Loucy (cell line): ENCODE data around the gene GIPC1.

Experiments
- H2AFZ ChIP-seq: fragments of 200-600 bp; sonication (generic); 2 replicates; pipeline ENCODE4 v1.6.0; 2016; ENCODE audit warnings: antibody characterized with exemption, mild to moderate bottlenecking, low read length, moderate library complexity
- H3F3A ChIP-seq: fragments of 200-600 bp; 2 replicates; pipeline ENCODE4 v1.6.0; 2016; ENCODE audit warnings: antibody characterized with exemption, low read depth, mild to moderate bottlenecking
- H3K27me3 ChIP-seq: fragments of 200-600 bp; sonication (generic); 2 replicates; pipeline ENCODE4 v1.6.1; 2014; ENCODE audit warnings: low read length, mild to moderate bottlenecking; ENCODE audit not compliant: insufficient read depth, poor library complexity, severe bottlenecking
- H3K36me3 ChIP-seq: fragments of 200-600 bp; sonication (generic); 2 replicates; pipeline ENCODE4 v1.6.1; 2016; ENCODE audit warnings: low read length; ENCODE audit not compliant: insufficient read depth
- H3K4me1 ChIP-seq: fragments of 200-600 bp; sonication (generic); 2 replicates; pipeline ENCODE4 v1.5.1; 2014; ENCODE audit warnings: low read length, mild to moderate bottlenecking; ENCODE audit not compliant: insufficient read depth, poor library complexity, severe bottlenecking
- H3K4me2 ChIP-seq: fragments of 200-600 bp; sonication (generic); 2 replicates; pipeline ENCODE4 v1.6.0; 2014; ENCODE audit warnings: antibody characterized with exemption, low read length, low read depth, mild to moderate bottlenecking; ENCODE audit not compliant: poor library complexity, severe bottlenecking
- H3K4me3 ChIP-seq: fragments of 200-600 bp; sonication (generic); 2 replicates; pipeline ENCODE4 v1.5.1; 2014; ENCODE audit warnings: low read length, mild to moderate bottlenecking, mixed read lengths; ENCODE audit not compliant: poor library complexity, severe bottlenecking
- H3K79me2 ChIP-seq: fragments of 200-600 bp; sonication (generic); 2 replicates; pipeline ENCODE4 v1.6.1; 2014; ENCODE audit warnings: low read length; ENCODE audit not compliant: insufficient read depth
- H3K9ac ChIP-seq: fragments of 200-600 bp; sonication (generic); 2 replicates; pipeline ENCODE4 v1.6.0; 2014; ENCODE audit warnings: mild to moderate bottlenecking, low read depth, low read length, moderate library complexity; ENCODE audit not compliant: poor library complexity, severe bottlenecking
- H3K9me2 ChIP-seq: fragments of 200-600 bp; sonication (generic); replicated peaks from 2 replicates; pipeline ENCODE4 v1.6.1; 2016; ENCODE audit warnings: low read depth, low read length, mixed read lengths
- H3K9me3 ChIP-seq: fragments of 200-600 bp; sonication (generic); 2 replicates; pipeline ENCODE4 v1.6.1; 2014; ENCODE audit warnings: mild to moderate bottlenecking, antibody characterized with exemption, low read length, low read depth; ENCODE audit not compliant: insufficient read depth
- H4K20me1 ChIP-seq: fragments of 200-600 bp; sonication (generic); 2 replicates; pipeline ENCODE4 v1.6.0; 2014; ENCODE audit warnings: antibody characterized with exemption, low read length, mild to moderate bottlenecking; ENCODE audit not compliant: insufficient read depth, poor library complexity, severe bottlenecking
- EZH2phosphoT487 ChIP-seq: fragments of 200-600 bp; IDR thresholded peaks from 2 replicates; pipeline ENCODE4 v1.6.1; 2018; ENCODE audit warnings: antibody characterized with exemption, mild to moderate bottlenecking, moderate library complexity, borderline replicate concordance
- TF ChIP-seq, protein P1 (sequence below): fragments of 200-600 bp; sonication (generic); conservative IDR thresholded peaks from 2 replicates; pipeline ENCODE4 v1.5.1; 2014; ENCODE audit warnings: mild to moderate bottlenecking, antibody characterized with exemption, low read length

GIPC1 gene

DNA sequence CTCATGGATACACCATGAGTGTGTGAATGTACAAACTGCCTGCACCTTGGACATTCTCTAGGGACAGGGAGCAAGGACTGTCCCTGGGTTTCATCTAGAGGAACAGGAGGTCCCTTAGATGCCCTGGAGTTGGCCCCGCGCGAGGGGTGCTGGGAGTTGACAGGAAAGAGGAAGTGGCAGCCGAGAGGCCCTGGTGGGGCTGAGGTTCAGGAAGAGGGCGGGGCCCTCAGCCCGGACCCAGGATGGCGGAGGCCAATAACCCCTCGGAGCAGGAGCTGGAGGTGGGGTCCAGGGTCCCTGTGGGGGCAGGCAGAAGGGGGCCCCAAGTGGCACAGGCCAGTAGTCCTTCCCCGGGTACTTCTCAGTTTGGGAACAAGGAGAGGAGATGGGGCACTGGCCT is 55.9 kb downstream of the GIPC1 start:
- no peaks in the 10 kb centered on the region for H3K9me2 ChIP-seq

DNA sequence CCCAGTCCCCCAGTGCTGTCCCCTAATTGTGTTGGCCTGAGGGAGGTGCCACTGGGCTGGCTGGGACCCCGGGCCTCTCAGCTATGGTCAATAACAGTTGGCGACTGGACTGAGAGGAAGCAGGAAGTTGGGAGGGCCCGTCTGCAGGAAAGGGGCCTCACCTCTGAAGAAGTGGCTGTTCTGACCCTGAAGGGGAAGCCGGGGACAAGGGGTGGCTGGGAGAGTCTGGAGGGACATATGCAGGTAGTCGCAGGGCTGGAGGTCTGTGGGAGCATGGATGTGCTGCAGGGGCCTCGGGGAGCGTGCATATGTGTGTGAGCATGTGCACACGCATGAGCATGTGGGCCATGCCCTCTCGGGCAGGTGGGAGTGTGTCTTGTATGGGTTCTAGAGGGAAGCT is 56.9 kb downstream of the GIPC1 start:
- peaks cover 75% of the 10 kb centered on the region for H3K79me2 ChIP-seq
- no peak for TF ChIP-seq EZH2phosphoT487
- TF ChIP-seq, protein P1, sequence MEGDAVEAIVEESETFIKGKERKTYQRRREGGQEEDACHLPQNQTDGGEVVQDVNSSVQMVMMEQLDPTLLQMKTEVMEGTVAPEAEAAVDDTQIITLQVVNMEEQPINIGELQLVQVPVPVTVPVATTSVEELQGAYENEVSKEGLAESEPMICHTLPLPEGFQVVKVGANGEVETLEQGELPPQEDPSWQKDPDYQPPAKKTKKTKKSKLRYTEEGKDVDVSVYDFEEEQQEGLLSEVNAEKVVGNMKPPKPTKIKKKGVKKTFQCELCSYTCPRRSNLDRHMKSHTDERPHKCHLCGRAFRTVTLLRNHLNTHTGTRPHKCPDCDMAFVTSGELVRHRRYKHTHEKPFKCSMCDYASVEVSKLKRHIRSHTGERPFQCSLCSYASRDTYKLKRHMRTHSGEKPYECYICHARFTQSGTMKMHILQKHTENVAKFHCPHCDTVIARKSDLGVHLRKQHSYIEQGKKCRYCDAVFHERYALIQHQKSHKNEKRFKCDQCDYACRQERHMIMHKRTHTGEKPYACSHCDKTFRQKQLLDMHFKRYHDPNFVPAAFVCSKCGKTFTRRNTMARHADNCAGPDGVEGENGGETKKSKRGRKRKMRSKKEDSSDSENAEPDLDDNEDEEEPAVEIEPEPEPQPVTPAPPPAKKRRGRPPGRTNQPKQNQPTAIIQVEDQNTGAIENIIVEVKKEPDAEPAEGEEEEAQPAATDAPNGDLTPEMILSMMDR = no peak
- H3K9me3 ChIP-seq = no peaks in the 10 kb centered on the region
- H3K4me2 ChIP-seq = peak overlapping the region; percentile 100
- no peak overlapping the region for H2AFZ ChIP-seq
- peaks cover 22% of the 10 kb centered on the region for H4K20me1 ChIP-seq
- no peaks in the 10 kb centered on the region for H3K9me2 ChIP-seq
- H3F3A ChIP-seq = no peaks in the 10 kb centered on the region
- peak overlapping the region; percentile 22 for H3K9ac ChIP-seq
- no peaks in the 10 kb centered on the region for H3K27me3 ChIP-seq
- H3K4me3 ChIP-seq = peak overlapping the region; percentile 96
- peaks cover 35% of the 10 kb centered on the region for H3K4me1 ChIP-seq
- peaks cover 17% of the 10 kb centered on the region; the same call in 1 of the 2 replicates for H3K36me3 ChIP-seq

More for the DNA sequence above, 55.9 kb downstream of the GIPC1 start:
- no peaks in the 10 kb centered on the region for H3K9me3 ChIP-seq
- peak overlapping the region; percentile 94 for H3K9ac ChIP-seq
- peak overlapping the region; percentile 96 for H3K4me3 ChIP-seq
- peak overlapping the region; percentile 100 for H3K4me2 ChIP-seq
- peaks cover 26% of the 10 kb centered on the region; the same call in 1 of the 2 replicates for H3K36me3 ChIP-seq
- peaks cover 12% of the 10 kb centered on the region for H4K20me1 ChIP-seq
- TF ChIP-seq, protein P1 = no peak
- TF ChIP-seq EZH2phosphoT487 = no peak
- H3K27me3 ChIP-seq = no peaks in the 10 kb centered on the region
- peaks cover 65% of the 10 kb centered on the region for H3K79me2 ChIP-seq
- peak overlapping the region; percentile 84 for H2AFZ ChIP-seq
- H3F3A ChIP-seq = no peaks in the 10 kb centered on the region
- H3K4me1 ChIP-seq = peaks cover 26% of the 10 kb centered on the region

DNA sequence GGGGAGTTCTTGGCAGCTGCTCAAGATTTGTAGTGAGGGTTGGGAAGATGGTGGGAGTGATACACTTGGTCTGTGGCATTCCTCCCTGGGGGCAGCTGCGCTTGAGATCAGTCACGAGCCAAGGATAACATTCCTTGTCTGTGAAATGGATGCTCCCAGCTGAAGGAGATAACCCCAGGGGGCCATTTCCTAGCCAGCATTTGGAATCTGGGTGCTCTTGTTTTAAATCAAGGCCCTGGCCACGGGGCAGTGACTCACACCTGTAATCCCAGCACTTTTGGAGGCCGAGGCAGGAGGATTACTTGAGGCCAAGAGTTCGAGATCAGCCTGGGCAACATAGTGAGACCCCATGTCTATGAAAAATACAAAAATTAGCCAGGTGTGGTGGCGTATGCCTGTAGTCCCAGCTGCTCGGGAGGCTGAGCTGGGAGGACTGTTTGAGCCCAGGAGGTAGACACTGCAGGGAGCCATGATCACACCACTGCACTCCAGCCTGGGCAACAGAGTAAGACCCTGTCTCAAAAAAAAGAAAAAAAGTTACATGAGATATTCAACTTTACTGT is 58.3 kb downstream of the GIPC1 start:
- Histone ChIP-seq H2AFZ (no peak overlapping the region), H3K79me2 (peaks cover 80% of the 10 kb centered on the region)

More for the DNA sequence above, 58.3 kb downstream of the GIPC1 start:
- Histone ChIP-seq H3K4me1 (peaks cover 44% of the 10 kb centered on the region), H3K9ac (no peak overlapping the region), H3K27me3 (no peaks in the 10 kb centered on the region), H3K4me2 (no peak overlapping the region), H3K36me3 (peaks cover 4% of the 10 kb centered on the region; the same call in 1 of the 2 replicates), H3F3A (no peaks in the 10 kb centered on the region), H3K9me3 (no peaks in the 10 kb centered on the region), H4K20me1 (peaks cover 27% of the 10 kb centered on the region), H3K4me3 (no peak overlapping the region), H3K9me2 (no peaks in the 10 kb centered on the region)
- TF ChIP-seq, protein P1 = no peak
- no peak for TF ChIP-seq EZH2phosphoT487
